SK-N-SH treated with all-trans-retinoic acid at 6 μM for 48 hours (cell line): ENCODE results near the gene VWF.

Experiments
- BACH2 ChIP-seq: fragments of 250-450 bp; sonication (Bioruptor Pico); IDR thresholded peaks from 2 replicates; pipeline ENCODE4 v1.9.0; 2021; ENCODE audit warnings: mild to moderate bottlenecking, borderline replicate concordance
- SNAI2 ChIP-seq: fragments of 250-450 bp; sonication (Bioruptor Pico); IDR thresholded peaks from 2 replicates; pipeline ENCODE4 v1.5.0; 2020; ENCODE audit warnings: mild to moderate bottlenecking, moderate library complexity
- ZNF565 ChIP-seq: fragments of 450-650 bp; formaldehyde crosslinking; conservative IDR thresholded peaks from 2 replicates; pipeline ENCODE4 v1.5.0; 2020; ENCODE audit warnings: low read depth, mild to moderate bottlenecking, moderate library complexity
- ZNF70 ChIP-seq: fragments of 450-650 bp; formaldehyde crosslinking; IDR thresholded peaks from 2 replicates; pipeline ENCODE4 v1.5.0; 2020; ENCODE audit warnings: mild to moderate bottlenecking, moderate library complexity
- ZNF8 ChIP-seq: fragments of 450-650 bp; formaldehyde crosslinking; IDR thresholded peaks from 2 replicates; pipeline ENCODE4 v1.5.0; 2020; ENCODE audit warnings: mild to moderate bottlenecking, moderate library complexity
- TF ChIP-seq, protein P1 (sequence below): fragments of 250-450 bp; sonication (Bioruptor Pico); IDR thresholded peaks from 2 replicates; pipeline ENCODE4 v1.5.1; 2020; ENCODE audit warnings: low read depth, mild to moderate bottlenecking, moderate library complexity
- TF ChIP-seq, protein P2 (sequence below): fragments of 250-450 bp; sonication (Bioruptor Pico); IDR thresholded peaks from 2 replicates; pipeline ENCODE4 v1.8.0; 2020; ENCODE audit warnings: mild to moderate bottlenecking, moderate library complexity, borderline replicate concordance

DNA sequence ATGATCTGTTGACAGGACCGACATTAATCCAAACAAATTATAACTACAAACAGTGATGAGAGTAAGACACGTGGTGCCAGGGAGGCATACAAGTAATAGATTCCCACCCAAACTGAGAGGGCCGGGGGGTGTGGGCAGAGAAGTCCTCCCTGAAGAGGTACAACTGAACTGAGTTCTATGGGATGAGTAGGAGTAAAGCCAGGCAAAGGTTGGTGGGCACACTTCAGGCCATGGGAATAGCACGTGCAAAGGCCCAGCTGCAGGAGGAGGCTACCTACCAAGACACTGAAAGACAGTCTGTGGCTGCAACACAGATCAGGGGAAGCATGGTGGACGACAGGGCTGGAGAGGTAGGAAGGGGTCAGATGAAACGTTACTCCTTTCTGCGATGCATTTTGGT, 22.0 kb upstream of the VWF start:
- TF ChIP-seq, protein P1, sequence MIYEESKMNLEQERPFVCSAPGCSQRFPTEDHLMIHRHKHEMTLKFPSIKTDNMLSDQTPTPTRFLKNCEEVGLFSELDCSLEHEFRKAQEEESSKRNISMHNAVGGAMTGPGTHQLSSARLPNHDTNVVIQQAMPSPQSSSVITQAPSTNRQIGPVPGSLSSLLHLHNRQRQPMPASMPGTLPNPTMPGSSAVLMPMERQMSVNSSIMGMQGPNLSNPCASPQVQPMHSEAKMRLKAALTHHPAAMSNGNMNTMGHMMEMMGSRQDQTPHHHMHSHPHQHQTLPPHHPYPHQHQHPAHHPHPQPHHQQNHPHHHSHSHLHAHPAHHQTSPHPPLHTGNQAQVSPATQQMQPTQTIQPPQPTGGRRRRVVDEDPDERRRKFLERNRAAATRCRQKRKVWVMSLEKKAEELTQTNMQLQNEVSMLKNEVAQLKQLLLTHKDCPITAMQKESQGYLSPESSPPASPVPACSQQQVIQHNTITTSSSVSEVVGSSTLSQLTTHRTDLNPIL = no peak
- TF ChIP-seq SNAI2 (no peak), ZNF70 (no peak), ZNF565 (CRISPR knock-in tag) (no peak), BACH2 (CRISPR knock-in tag) (no peak), ZNF8 (CRISPR knock-in tag) (no peak)
- TF ChIP-seq, protein P2, sequence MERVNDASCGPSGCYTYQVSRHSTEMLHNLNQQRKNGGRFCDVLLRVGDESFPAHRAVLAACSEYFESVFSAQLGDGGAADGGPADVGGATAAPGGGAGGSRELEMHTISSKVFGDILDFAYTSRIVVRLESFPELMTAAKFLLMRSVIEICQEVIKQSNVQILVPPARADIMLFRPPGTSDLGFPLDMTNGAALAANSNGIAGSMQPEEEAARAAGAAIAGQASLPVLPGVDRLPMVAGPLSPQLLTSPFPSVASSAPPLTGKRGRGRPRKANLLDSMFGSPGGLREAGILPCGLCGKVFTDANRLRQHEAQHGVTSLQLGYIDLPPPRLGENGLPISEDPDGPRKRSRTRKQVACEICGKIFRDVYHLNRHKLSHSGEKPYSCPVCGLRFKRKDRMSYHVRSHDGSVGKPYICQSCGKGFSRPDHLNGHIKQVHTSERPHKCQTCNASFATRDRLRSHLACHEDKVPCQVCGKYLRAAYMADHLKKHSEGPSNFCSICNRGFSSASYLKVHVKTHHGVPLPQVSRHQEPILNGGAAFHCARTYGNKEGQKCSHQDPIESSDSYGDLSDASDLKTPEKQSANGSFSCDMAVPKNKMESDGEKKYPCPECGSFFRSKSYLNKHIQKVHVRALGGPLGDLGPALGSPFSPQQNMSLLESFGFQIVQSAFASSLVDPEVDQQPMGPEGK (CRISPR knock-in tag) = no peak
